ENCODE measurements around the gene MMP23B. TPM values are rescaled to one million over a fixed set of nuclear protein-coding genes. Genes with fewer than 3 reads are reported as not detected.

Gene MMP23B
- total RNA-seq, 4 donors from 2014 or later: 0.49 to 7.6 (median 2.7) TPM

DNA sequence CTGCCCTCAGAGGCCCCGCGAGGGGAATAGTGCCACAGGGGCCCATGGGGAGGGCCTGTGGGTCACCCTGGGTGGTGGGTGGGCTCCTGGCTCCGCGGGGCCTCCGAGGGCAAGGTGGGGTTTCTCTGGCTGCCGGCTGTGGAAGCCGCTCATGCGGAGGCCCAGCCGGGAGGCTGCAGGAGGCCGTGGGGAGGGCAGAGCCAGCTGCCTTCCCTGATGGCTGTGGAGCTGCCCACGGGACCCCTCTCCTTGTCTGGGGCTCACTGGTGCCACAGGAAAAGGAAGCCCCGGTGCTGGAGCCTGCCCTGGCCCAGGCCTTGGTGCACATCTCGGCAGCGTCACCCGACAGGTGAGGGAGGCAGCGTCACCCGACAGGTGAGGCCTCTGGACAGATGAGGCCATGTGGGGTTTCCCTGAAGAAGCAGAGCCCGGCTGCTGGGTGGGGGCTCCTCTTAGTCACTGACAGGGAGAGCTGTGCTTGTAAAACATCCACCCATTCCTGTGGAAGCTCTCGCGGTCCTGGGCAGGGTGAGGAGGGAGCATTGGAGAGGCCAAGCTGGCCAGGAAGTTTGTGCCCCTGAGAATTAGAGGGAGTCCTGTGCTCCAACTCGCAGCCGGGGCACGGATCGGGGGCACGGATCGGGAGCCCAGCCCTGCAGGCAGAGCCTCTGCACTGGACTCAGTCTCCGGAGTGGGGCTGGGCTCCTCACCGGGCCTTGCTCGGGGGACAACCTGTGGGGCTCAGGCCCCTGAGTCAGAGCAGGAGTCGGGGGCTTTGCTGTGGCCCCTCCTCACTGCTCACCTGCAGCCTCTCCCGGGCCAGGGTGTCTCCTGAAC, 10.6 kb upstream of the MMP23B start:
- DNase-seq: no peak
- TF ChIP-seq POLR2A (IDR thresholded peaks at IDR 0.05) (no peak), CTCF (IDR thresholded peaks at IDR 0.05) (no peak)
- Histone ChIP-seq H3K27ac (peak overlapping the region in 3 of 4 donors; percentile 42 to 59 (median 51)), H3K27me3 (no peaks in the 10 kb centered on the region), H3K4me1 (peaks cover 14 to 64% (median 14%) of the 10 kb centered on the region in 3 donors), H3K9me3 (no peaks in the 10 kb centered on the region), H3K36me3 (peaks cover 0 to 54% (median 3%) of the 10 kb centered on the region in 3 donors), H3K4me3 (no peak overlapping the region)
- WGBS, 2 donors: no CpG with 5 or more reads among the region's 31 CpGs
- intact Hi-C loops (cut with DNase I): no loop called here

- H3K9me3 ChIP-seq: no peaks in the 10 kb centered on the region
- no peak overlapping the region for H3K4me3 ChIP-seq
- peaks cover 0 to 51% (median 3%) of the 10 kb centered on the region in 3 donors for H3K36me3 ChIP-seq
- no peak for DNase-seq
- no peaks in the 10 kb centered on the region for H3K27me3 ChIP-seq
- WGBS, 2 donors: 48 to 67% methylated on average over 3 to 5 of the region's 21 CpGs
- intact Hi-C loops (cut with DNase I): no loop called here
- peaks cover 10 to 64% (median 11%) of the 10 kb centered on the region in 3 donors for H3K4me1 ChIP-seq
- TF ChIP-seq POLR2A (IDR thresholded peaks at IDR 0.05) (no peak), CTCF (IDR thresholded peaks at IDR 0.05) (no peak)
- peak overlapping the region in 3 of 4 donors; percentile 42 to 63 (median 59) for H3K27ac ChIP-seq
Observed at GRCh38 chr1:1622010-1622787, 9.8 kb upstream of the MMP23B start.

GRCh38 chr1:1622788-1623094, 9.2 kb upstream of the MMP23B start:
- Histone ChIP-seq H3K9me3 (no peaks in the 10 kb centered on the region), H3K4me3 (no peak overlapping the region), H3K27ac (peak overlapping the region in 3 of 4 donors; percentile 30 to 63 (median 59)), H3K27me3 (no peaks in the 10 kb centered on the region), H3K36me3 (peaks cover 0 to 46% (median 3%) of the 10 kb centered on the region in 3 donors), H3K4me1 (peaks cover 8 to 62% (median 10%) of the 10 kb centered on the region in 3 donors)
- no peak for DNase-seq
- intact Hi-C loops (cut with DNase I): no loop called here
- TF ChIP-seq CTCF (IDR thresholded peaks at IDR 0.05): no peak
- TF ChIP-seq POLR2A (IDR thresholded peaks at IDR 0.05): no peak
- 94 to 97% methylated on average over 6 to 9 of the region's 17 CpGs for WGBS, 2 donors

- peaks cover 0 to 41% (median 0%) of the 10 kb centered on the region in 3 donors for H3K36me3 ChIP-seq
- no peak overlapping the region for H3K27ac ChIP-seq
- peaks cover 8 to 62% (median 10%) of the 10 kb centered on the region in 3 donors for H3K4me1 ChIP-seq
- DNase-seq: no peak
- 80 to 95% methylated on average over 6 to 8 of the region's 33 CpGs for WGBS, 2 donors
- H3K27me3 ChIP-seq: no peaks in the 10 kb centered on the region
- TF ChIP-seq POLR2A (IDR thresholded peaks at IDR 0.05) (no peak), CTCF (IDR thresholded peaks at IDR 0.05) (no peak)
- intact Hi-C loops (cut with DNase I): no loop called here
- H3K4me3 ChIP-seq: no peak overlapping the region
- H3K9me3 ChIP-seq: no peaks in the 10 kb centered on the region
Observed at GRCh38 chr1:1623181-1623630, 8.8 kb upstream of the MMP23B start.

Measured in esophagus squamous epithelium (tissue), 5 donors.